ENCODE data around the gene UPP1.

DNA sequence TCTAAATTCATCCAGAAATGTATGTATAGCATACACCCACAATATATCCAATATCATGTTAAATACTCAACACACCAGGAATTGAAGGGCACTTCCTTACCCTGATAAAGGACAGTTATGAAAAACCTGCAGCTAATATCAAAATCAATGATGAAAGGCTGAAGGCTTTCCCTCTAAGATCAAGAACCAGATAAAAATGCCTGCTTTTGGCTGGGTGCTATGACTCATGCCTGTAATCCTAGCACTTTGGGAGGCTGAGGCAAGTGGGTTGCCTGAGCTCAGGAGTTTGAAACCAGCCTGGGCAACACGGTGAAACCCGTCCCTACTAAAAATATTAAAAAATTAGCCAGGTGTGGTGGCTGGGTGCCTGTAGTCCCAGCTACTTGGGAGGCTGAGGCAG, 21.6 kb upstream of the UPP1 start:
- TF ChIP-seq POLR2A (IDR thresholded peaks at IDR 0.05) (no peak), CTCF (IDR thresholded peaks at IDR 0.05) (no peak)

Measured in Peyer's patch (tissue), 4 donors.